GM12864 (cell line): ENCODE results near the gene INTS14.
"Not testable (repeated sequence)": the region's sequence is repeated elsewhere in the genome, so short reads cannot be mapped to it uniquely, and the experiment has no call there.

Experiments used
- DNase-seq: peaks from one replicate; pipeline ENCODE4 v3.0.0-alpha.2; 2011; ENCODE audit warnings: low read depth
- H3K4me3 ChIP-seq: 2 replicates; pipeline ENCODE4 v1.5.1; 2011; ENCODE audit warnings: mild to moderate bottlenecking, low read depth, low read length, control low read depth
- CTCF ChIP-seq: IDR thresholded peaks from 2 replicates; pipeline ENCODE4 v1.5.1; 2011; ENCODE audit warnings: low read depth, mild to moderate bottlenecking, moderate library complexity, low read length, control low read depth, inconsistent platforms; ENCODE audit errors: missing control alignments

Gene INTS14

GRCh38 chr15:65620833-65621232, 9.9 kb upstream of the INTS14 start:
- DNase-seq, result no peak
- no peak for TF ChIP-seq CTCF
- H3K4me3 ChIP-seq, result no peak overlapping the region

GRCh38 chr15:65619626-65620290, 8.8 kb upstream of the INTS14 start:
- DNase-seq, result no peak
- TF ChIP-seq CTCF, result no peak

GRCh38 chr15:65618560-65619109, 7.7 kb upstream of the INTS14 start:
- no peak for TF ChIP-seq CTCF
- no peak for DNase-seq

More at GRCh38 chr15:65619626-65620290, 8.8 kb upstream of the INTS14 start:
- H3K4me3 ChIP-seq, result no peak overlapping the region

GRCh38 chr15:65615887-65616286, 5.0 kb upstream of the INTS14 start:
- DNase-seq, H3K4me3 ChIP-seq: not testable (repeated sequence)

More at GRCh38 chr15:65618560-65619109, 7.7 kb upstream of the INTS14 start:
- no peak overlapping the region for H3K4me3 ChIP-seq

- H3K4me3 ChIP-seq, result no peak overlapping the region
- TF ChIP-seq CTCF, result no peak
- no peak for DNase-seq
Observed at GRCh38 chr15:65612949-65613744, 2.2 kb upstream of the INTS14 start.

- TF ChIP-seq CTCF, result no peak
- H3K4me3 ChIP-seq, result no peak overlapping the region
- no peak for DNase-seq
Observed at GRCh38 chr15:65612616-65612946, 1.6 kb upstream of the INTS14 start.

GRCh38 chr15:65611888-65612615, 1.1 kb upstream of the INTS14 start:
- H3K4me3 ChIP-seq, result peak overlapping the region; percentile 87
- no peak for DNase-seq
- no peak for TF ChIP-seq CTCF
